GM23338 (cell line): ENCODE data around the gene PRSS8.

Experiments used
- CREB1 ChIP-seq: fragments of 250-450 bp; sonication (Bioruptor Pico); IDR thresholded peaks from 2 replicates; pipeline ENCODE4 v1.5.0; 2020; ENCODE audit warnings: low read depth, mild to moderate bottlenecking, moderate library complexity
- EZH2 ChIP-seq: fragments of 200-600 bp; sonication (generic); IDR thresholded peaks from one replicate; pipeline ENCODE4 v1.8.0; 2017; ENCODE audit warnings: antibody characterized with exemption, mild to moderate bottlenecking, low read depth; ENCODE audit not compliant: unreplicated experiment
- EZH2phosphoT487 ChIP-seq: fragments of 200-600 bp; sonication (generic); IDR thresholded peaks from one replicate; pipeline ENCODE4 v1.8.1; 2018; ENCODE audit warnings: antibody characterized with exemption; ENCODE audit not compliant: unreplicated experiment
- JUNB ChIP-seq: IDR thresholded peaks from one replicate; pipeline ENCODE4 v1.6.1; 2016; ENCODE audit warnings: antibody characterized with exemption; ENCODE audit not compliant: unreplicated experiment
- NANOG ChIP-seq: IDR thresholded peaks from 2 replicates; pipeline ENCODE4 v1.6.1; 2016; ENCODE audit warnings: antibody characterized with exemption, borderline replicate concordance
- POLR2AphosphoS5 ChIP-seq: IDR thresholded peaks from 2 replicates; pipeline ENCODE4 v1.6.1; 2016; ENCODE audit warnings: antibody characterized with exemption, low read depth
- STAT1 ChIP-seq: IDR thresholded peaks from one replicate; pipeline ENCODE4 v1.6.1; 2016; ENCODE audit warnings: antibody characterized with exemption; ENCODE audit not compliant: unreplicated experiment
- ZNF331 ChIP-seq: fragments of 250-450 bp; sonication (Bioruptor Pico); IDR thresholded peaks from 2 replicates; pipeline ENCODE4 v1.5.0; 2020; ENCODE audit warnings: low read depth, mild to moderate bottlenecking, moderate library complexity
- TF ChIP-seq, protein P1 (sequence below), 2 experiments: fragments of 200-600 bp in 1 of 2; sonication (generic) in 1 of 2; conservative IDR thresholded peaks; 2 replicates each; pipeline versions ENCODE4 v1.5.1 to v1.6.1; 2016 to 2017; ENCODE audit warnings: antibody characterized with exemption in 2 of 2, low read depth in 2 of 2, mild to moderate bottlenecking in 2 of 2, moderate library complexity in 1 of 2
- TF ChIP-seq, protein P2 (sequence below): IDR thresholded peaks from one replicate; pipeline ENCODE4 v1.6.1; 2018; ENCODE audit warnings: antibody characterized with exemption; ENCODE audit not compliant: unreplicated experiment
- TF ChIP-seq, protein P3 (sequence below): fragments of 250-450 bp; sonication (Bioruptor Pico); IDR thresholded peaks from 2 replicates; pipeline ENCODE4 v1.5.0; 2020; ENCODE audit warnings: mild to moderate bottlenecking, moderate library complexity

DNA sequence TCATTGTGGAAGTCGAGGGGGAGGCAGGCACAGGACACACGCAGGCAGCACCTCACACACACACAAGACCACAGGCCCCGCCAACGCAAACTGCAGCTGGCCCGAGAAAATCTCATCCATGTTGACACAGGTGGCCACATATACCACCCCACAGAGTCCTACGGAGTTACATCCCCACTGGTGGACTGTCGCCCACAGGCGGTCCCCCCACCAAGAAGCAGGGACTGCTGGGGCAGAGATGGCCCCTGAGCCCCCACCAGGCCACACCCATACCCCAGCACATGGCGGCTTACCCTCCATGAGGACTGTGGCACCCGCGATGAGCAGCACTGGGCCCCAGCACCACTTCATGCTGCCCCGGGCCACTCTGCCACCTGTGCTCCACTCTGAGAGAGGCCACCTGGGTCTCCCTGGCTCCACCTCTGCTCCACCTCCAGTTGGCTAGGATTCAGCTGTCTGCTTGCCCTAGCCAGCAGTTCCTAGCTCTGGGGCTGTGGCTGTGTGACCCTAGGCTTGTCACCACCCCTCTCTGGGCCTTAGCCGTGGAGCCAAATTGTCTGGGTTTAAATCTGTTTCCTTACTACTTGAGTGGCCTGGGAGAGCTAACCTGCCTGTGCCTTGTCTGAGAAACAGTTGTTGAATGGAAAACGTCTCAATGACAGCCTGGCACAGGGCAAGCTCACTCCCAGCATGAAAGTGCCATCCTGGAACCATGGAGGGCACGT lies 46.9 kb downstream of the PRSS8 start, which contains the start of gene PRSS53:
- TF ChIP-seq POLR2AphosphoS5 (no peak), JUNB (no peak), EZH2 (no peak), EZH2phosphoT487 (no peak), NANOG (no peak), CREB1 (CRISPR knock-in tag) (no peak), STAT1 (no peak), ZNF331 (CRISPR knock-in tag) (no peak)
- TF ChIP-seq, protein P1, sequence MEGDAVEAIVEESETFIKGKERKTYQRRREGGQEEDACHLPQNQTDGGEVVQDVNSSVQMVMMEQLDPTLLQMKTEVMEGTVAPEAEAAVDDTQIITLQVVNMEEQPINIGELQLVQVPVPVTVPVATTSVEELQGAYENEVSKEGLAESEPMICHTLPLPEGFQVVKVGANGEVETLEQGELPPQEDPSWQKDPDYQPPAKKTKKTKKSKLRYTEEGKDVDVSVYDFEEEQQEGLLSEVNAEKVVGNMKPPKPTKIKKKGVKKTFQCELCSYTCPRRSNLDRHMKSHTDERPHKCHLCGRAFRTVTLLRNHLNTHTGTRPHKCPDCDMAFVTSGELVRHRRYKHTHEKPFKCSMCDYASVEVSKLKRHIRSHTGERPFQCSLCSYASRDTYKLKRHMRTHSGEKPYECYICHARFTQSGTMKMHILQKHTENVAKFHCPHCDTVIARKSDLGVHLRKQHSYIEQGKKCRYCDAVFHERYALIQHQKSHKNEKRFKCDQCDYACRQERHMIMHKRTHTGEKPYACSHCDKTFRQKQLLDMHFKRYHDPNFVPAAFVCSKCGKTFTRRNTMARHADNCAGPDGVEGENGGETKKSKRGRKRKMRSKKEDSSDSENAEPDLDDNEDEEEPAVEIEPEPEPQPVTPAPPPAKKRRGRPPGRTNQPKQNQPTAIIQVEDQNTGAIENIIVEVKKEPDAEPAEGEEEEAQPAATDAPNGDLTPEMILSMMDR (conservative IDR thresholded peaks at IDR 0.05; ENCODE audit: low read depth in 2 of 2), result no peak
- TF ChIP-seq, protein P2, sequence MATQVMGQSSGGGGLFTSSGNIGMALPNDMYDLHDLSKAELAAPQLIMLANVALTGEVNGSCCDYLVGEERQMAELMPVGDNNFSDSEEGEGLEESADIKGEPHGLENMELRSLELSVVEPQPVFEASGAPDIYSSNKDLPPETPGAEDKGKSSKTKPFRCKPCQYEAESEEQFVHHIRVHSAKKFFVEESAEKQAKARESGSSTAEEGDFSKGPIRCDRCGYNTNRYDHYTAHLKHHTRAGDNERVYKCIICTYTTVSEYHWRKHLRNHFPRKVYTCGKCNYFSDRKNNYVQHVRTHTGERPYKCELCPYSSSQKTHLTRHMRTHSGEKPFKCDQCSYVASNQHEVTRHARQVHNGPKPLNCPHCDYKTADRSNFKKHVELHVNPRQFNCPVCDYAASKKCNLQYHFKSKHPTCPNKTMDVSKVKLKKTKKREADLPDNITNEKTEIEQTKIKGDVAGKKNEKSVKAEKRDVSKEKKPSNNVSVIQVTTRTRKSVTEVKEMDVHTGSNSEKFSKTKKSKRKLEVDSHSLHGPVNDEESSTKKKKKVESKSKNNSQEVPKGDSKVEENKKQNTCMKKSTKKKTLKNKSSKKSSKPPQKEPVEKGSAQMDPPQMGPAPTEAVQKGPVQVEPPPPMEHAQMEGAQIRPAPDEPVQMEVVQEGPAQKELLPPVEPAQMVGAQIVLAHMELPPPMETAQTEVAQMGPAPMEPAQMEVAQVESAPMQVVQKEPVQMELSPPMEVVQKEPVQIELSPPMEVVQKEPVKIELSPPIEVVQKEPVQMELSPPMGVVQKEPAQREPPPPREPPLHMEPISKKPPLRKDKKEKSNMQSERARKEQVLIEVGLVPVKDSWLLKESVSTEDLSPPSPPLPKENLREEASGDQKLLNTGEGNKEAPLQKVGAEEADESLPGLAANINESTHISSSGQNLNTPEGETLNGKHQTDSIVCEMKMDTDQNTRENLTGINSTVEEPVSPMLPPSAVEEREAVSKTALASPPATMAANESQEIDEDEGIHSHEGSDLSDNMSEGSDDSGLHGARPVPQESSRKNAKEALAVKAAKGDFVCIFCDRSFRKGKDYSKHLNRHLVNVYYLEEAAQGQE, result no peak
- TF ChIP-seq, protein P3, sequence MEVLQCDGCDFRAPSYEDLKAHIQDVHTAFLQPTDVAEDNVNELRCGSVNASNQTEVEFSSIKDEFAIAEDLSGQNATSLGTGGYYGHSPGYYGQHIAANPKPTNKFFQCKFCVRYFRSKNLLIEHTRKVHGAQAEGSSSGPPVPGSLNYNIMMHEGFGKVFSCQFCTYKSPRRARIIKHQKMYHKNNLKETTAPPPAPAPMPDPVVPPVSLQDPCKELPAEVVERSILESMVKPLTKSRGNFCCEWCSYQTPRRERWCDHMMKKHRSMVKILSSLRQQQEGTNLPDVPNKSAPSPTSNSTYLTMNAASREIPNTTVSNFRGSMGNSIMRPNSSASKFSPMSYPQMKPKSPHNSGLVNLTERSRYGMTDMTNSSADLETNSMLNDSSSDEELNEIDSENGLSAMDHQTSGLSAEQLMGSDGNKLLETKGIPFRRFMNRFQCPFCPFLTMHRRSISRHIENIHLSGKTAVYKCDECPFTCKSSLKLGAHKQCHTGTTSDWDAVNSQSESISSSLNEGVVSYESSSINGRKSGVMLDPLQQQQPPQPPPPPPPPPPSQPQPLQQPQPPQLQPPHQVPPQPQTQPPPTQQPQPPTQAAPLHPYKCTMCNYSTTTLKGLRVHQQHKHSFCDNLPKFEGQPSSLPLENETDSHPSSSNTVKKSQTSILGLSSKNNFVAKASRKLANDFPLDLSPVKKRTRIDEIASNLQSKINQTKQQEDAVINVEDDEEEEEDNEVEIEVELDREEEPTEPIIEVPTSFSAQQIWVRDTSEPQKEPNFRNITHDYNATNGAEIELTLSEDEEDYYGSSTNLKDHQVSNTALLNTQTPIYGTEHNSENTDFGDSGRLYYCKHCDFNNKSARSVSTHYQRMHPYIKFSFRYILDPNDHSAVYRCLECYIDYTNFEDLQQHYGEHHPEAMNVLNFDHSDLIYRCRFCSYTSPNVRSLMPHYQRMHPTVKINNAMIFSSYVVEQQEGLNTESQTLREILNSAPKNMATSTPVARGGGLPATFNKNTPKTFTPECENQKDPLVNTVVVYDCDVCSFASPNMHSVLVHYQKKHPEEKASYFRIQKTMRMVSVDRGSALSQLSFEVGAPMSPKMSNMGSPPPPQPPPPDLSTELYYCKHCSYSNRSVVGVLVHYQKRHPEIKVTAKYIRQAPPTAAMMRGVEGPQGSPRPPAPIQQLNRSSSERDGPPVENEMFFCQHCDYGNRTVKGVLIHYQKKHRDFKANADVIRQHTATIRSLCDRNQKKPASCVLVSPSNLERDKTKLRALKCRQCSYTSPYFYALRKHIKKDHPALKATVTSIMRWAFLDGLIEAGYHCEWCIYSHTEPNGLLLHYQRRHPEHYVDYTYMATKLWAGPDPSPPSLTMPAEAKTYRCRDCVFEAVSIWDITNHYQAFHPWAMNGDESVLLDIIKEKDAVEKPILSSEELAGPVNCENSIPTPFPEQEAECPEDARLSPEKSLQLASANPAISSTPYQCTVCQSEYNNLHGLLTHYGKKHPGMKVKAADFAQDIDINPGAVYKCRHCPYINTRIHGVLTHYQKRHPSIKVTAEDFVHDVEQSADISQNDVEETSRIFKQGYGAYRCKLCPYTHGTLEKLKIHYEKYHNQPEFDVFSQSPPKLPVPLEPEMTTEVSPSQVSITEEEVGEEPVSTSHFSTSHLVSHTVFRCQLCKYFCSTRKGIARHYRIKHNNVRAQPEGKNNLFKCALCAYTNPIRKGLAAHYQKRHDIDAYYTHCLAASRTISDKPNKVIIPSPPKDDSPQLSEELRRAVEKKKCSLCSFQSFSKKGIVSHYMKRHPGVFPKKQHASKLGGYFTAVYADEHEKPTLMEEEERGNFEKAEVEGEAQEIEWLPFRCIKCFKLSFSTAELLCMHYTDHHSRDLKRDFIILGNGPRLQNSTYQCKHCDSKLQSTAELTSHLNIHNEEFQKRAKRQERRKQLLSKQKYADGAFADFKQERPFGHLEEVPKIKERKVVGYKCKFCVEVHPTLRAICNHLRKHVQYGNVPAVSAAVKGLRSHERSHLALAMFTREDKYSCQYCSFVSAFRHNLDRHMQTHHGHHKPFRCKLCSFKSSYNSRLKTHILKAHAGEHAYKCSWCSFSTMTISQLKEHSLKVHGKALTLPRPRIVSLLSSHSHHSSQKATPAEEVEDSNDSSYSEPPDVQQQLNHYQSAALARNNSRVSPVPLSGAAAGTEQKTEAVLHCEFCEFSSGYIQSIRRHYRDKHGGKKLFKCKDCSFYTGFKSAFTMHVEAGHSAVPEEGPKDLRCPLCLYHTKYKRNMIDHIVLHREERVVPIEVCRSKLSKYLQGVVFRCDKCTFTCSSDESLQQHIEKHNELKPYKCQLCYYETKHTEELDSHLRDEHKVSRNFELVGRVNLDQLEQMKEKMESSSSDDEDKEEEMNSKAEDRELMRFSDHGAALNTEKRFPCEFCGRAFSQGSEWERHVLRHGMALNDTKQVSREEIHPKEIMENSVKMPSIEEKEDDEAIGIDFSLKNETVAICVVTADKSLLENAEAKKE (CRISPR knock-in tag), result no peak
